Upper lobe of right lung (tissue), 1 donor: Measurements from ENCODE around the gene PPP2CA. TPM values are rescaled to one million over a fixed set of nuclear protein-coding genes. Genes with fewer than 3 reads are reported as not detected.
A peak's percentile ranks its signal among the peaks of the same experiment; 100 is the strongest.

Experiments used
- ATAC-seq: fragments of 200-7000 bp; cut with Tn5 transposase; one replicate; pipeline ENCODE4 v1.9.1; 2020; ENCODE audit warnings: mild to moderate bottlenecking, moderate library complexity
- DNase-seq: peaks from one replicate; pipeline ENCODE4 v3.0.0-alpha.2; 2020
- H3K27ac ChIP-seq: fragments of 200-600 bp; one replicate; pipeline ENCODE4 v1.8.0; 2022
- H3K27me3 ChIP-seq: fragments of 200-600 bp; one replicate; pipeline ENCODE4 v1.8.0; 2022; ENCODE audit warnings: mild to moderate bottlenecking
- H3K36me3 ChIP-seq: fragments of 200-600 bp; one replicate; pipeline ENCODE4 v1.8.0; 2022
- H3K4me1 ChIP-seq: fragments of 200-600 bp; one replicate; pipeline ENCODE4 v1.8.0; 2022
- H3K4me3 ChIP-seq: fragments of 200-600 bp; one replicate; pipeline ENCODE4 v1.8.0; 2022; ENCODE audit warnings: mild to moderate bottlenecking
- H3K9me3 ChIP-seq: fragments of 200-600 bp; one replicate; pipeline ENCODE4 v1.8.0; 2022
- intact Hi-C: fragments of 100-400 bp; cut with DNase I; formaldehyde crosslinking; loops from one replicate; pipeline ENCODE4 v1.11.0; 2022
- microRNA-seq: library from miRNA; unstranded; fragments of <30 nt; microRNA quantifications from one replicate; pipeline ENCODE4 v1.2.0, GENCODE V29; 2020; ENCODE audit warnings: borderline microRNAs expressed
- total RNA-seq: library from RNA; stranded (reverse); fragmentation: NEBNext Ultra II Directional; extraction: Animal tissue kit (Norgen Biotek cat#: 25700); gene quantifications from one replicate; pipeline ENCODE4 v1.2.1, GENCODE V29; 2021
- TF ChIP-seq, protein P1 (sequence below): fragments of 200-600 bp; IDR thresholded peaks from one replicate; pipeline ENCODE4 v1.8.0; 2022; ENCODE audit warnings: antibody characterized with exemption
- donor health status: DM: no; HTN: yes; CAD: no; lungs with severe emphysema.

The PPP2CA gene
- total RNA-seq, 1 donor from 2014 or later, result 108 TPM

GRCh38 chr5:134145779-134146581 is 79.9 kb downstream of the PPP2CA start:
- peak; percentile 88 for ATAC-seq
- intact Hi-C loops, result no loop called here
- DNase-seq, result peak; percentile 81
- no peak overlapping the region for H3K4me3 ChIP-seq
- peaks cover 70% of the 10 kb centered on the region for H3K36me3 ChIP-seq
- H3K27ac ChIP-seq, result no peak overlapping the region
- no peaks in the 10 kb centered on the region for H3K9me3 ChIP-seq
- peaks cover 19% of the 10 kb centered on the region for H3K4me1 ChIP-seq
- H3K27me3 ChIP-seq, result no peaks in the 10 kb centered on the region
- TF ChIP-seq, protein P1, sequence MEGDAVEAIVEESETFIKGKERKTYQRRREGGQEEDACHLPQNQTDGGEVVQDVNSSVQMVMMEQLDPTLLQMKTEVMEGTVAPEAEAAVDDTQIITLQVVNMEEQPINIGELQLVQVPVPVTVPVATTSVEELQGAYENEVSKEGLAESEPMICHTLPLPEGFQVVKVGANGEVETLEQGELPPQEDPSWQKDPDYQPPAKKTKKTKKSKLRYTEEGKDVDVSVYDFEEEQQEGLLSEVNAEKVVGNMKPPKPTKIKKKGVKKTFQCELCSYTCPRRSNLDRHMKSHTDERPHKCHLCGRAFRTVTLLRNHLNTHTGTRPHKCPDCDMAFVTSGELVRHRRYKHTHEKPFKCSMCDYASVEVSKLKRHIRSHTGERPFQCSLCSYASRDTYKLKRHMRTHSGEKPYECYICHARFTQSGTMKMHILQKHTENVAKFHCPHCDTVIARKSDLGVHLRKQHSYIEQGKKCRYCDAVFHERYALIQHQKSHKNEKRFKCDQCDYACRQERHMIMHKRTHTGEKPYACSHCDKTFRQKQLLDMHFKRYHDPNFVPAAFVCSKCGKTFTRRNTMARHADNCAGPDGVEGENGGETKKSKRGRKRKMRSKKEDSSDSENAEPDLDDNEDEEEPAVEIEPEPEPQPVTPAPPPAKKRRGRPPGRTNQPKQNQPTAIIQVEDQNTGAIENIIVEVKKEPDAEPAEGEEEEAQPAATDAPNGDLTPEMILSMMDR, result peak; percentile 98

GRCh38 chr5:134145041-134145757 is 80.7 kb downstream of the PPP2CA start:
- intact Hi-C loops, result no loop called here
- H3K4me3 ChIP-seq, result no peak overlapping the region
- no peaks in the 10 kb centered on the region for H3K27me3 ChIP-seq
- TF ChIP-seq, protein P1, result no peak
- no peak for ATAC-seq
- peak; percentile 17 for DNase-seq
- no peak overlapping the region for H3K27ac ChIP-seq
- H3K4me1 ChIP-seq, result peaks cover 12% of the 10 kb centered on the region
- H3K36me3 ChIP-seq, result peaks cover 67% of the 10 kb centered on the region
- no peaks in the 10 kb centered on the region for H3K9me3 ChIP-seq

Small RNA genes lying within 50 kb of the gene (microRNA-seq; reads per million reads assigned to microRNA genes)
- not detected for gene MIR3661

Other genes starting within 250 kb of the PPP2CA start
- gene VDAC1, start 221.1 kb downstream of the PPP2CA start, total RNA-seq, result 112 TPM
- 7.0 TPM for gene TCF7, start 111.4 kb downstream of the PPP2CA start, total RNA-seq
- gene SKP1, start 49.1 kb downstream of the PPP2CA start, total RNA-seq, result 234 TPM
- gene CDKL3, start 141.1 kb upstream of the PPP2CA start, total RNA-seq, result 3.0 TPM
- 94.6 TPM for gene UBE2B, start 145.5 kb upstream of the PPP2CA start, total RNA-seq
- gene CDKN2AIPNL, start 185.8 kb upstream of the PPP2CA start, total RNA-seq, result 16.5 TPM